ENCODE results near the gene NEDD8.
"Not testable (repeated sequence)": the region's sequence is repeated elsewhere in the genome, so short reads cannot be mapped to it uniquely, and the experiment has no call there.

The NEDD8 gene

GRCh38 chr14:24224618-24225071 lies 7.5 kb downstream of the NEDD8 start:
- DNase-seq (ENCODE audit: extremely low spot score) = no peak
- CTCF ChIA-PET = interaction anchor here (0.9 to 2.1 kb wide), 3 partner anchors 9 to 68 kb away, joined by 3 to 9 read pairs (median 7); partner anchors contain the start of genes MDP1 and TINF2
- no peak for TF ChIP-seq CTCF (IDR thresholded peaks at IDR 0.05; ENCODE audit: control extremely low read depth, extremely low read depth, low read depth, missing control alignments)
- POLR2A ChIA-PET = no interaction called here

GRCh38 chr14:24222987-24223386 lies 9.2 kb downstream of the NEDD8 start:
- POLR2A ChIA-PET = interaction anchor here (0.6 to 1.1 kb wide), 4 partner anchors 20 to 1228 kb away, joined by 3 to 6 read pairs (median 5); partner anchors contain the start of gene TINF2
- CTCF ChIA-PET = not testable (repeated sequence)

GRCh38 chr14:24219521-24219920 lies 12.6 kb downstream of the NEDD8 start:
- ChIA-PET CTCF (interaction anchor here (0.8 to 3.0 kb wide), 10 partner anchors 9 to 89 kb away, joined by 3 to 16 read pairs (median 5); partner anchors contain the start of genes CIDEB, RABGGTA and TINF2), POLR2A (no interaction called here)
- no peak for DNase-seq (ENCODE audit: extremely low spot score)
- no peak for TF ChIP-seq CTCF (IDR thresholded peaks at IDR 0.05; ENCODE audit: control extremely low read depth, extremely low read depth, low read depth, missing control alignments)

More at GRCh38 chr14:24222987-24223386, 9.2 kb downstream of the NEDD8 start:
- not testable (repeated sequence) for DNase-seq (ENCODE audit: extremely low spot score)

GRCh38 chr14:24219080-24219479 lies 13.1 kb downstream of the NEDD8 start:
- ChIA-PET POLR2A (no interaction called here), CTCF (interaction anchor here (1.2 to 3.0 kb wide), 4 partner anchors 12 to 79 kb away, joined by 4 to 16 read pairs (median 7); no protein-coding TSS in a partner anchor)
- no peak for TF ChIP-seq CTCF (IDR thresholded peaks at IDR 0.05; ENCODE audit: control extremely low read depth, extremely low read depth, low read depth, missing control alignments)
- DNase-seq (ENCODE audit: extremely low spot score) = no peak

GRCh38 chr14:24216876-24217275 lies 15.3 kb downstream of the NEDD8 start:
- CTCF ChIA-PET = interaction anchor here (1.1 to 3.6 kb wide), 9 partner anchors 11 to 85 kb away, joined by 3 to 38 read pairs (median 10); partner anchors contain the start of genes DHRS1, IRF9, NOP9 and RABGGTA
- DNase-seq (ENCODE audit: extremely low spot score); POLR2A ChIA-PET: not testable (repeated sequence)

GRCh38 chr14:24216345-24216699 lies 15.8 kb downstream of the NEDD8 start:
- TF ChIP-seq CTCF (IDR thresholded peaks at IDR 0.05; ENCODE audit: control extremely low read depth, extremely low read depth, low read depth, missing control alignments) = no peak
- ChIA-PET POLR2A (interaction anchor here (0.9 kb wide), 1 partner anchor 26 kb away, joined by 3 read pairs; the partner anchor contains the start of gene TINF2), CTCF (interaction anchor here (0.8 to 5.2 kb wide), 32 partner anchors 8 to 215 kb away, joined by 3 to 42 read pairs (median 7); partner anchors contain the start of genes CIDEB, DHRS1, IPO4 and IRF9)
- no peak for DNase-seq (ENCODE audit: extremely low spot score)

- peak; percentile 91 for DNase-seq (ENCODE audit: extremely low spot score)
- TF ChIP-seq CTCF (IDR thresholded peaks at IDR 0.05; ENCODE audit: control extremely low read depth, extremely low read depth, low read depth, missing control alignments) = peak; percentile 97
- ChIA-PET POLR2A (interaction anchor here (0.6 to 0.9 kb wide), 4 partner anchors 15 to 279 kb away, joined by 3 to 6 read pairs (median 4); partner anchors contain the start of gene TINF2), CTCF (interaction anchor here (0.7 to 5.2 kb wide), 37 partner anchors 9 to 216 kb away, joined by 3 to 42 read pairs (median 7); partner anchors contain the start of genes CIDEB, DHRS1, GMPR2 and IPO4)
Observed at GRCh38 chr14:24215495-24216344, 16.4 kb downstream of the NEDD8 start, which contains the start of gene MDP1. Gene MDP1 (minus strand): TSS chr14:24216066. CDS start chr14:24215955, 111 bp downstream.
